Midbrain (tissue), 1 donor: ENCODE measurements around the gene USP51.
A peak's percentile ranks its signal among the peaks of the same experiment; 100 is the strongest.
"Not testable (repeated sequence)": the region's sequence is repeated elsewhere in the genome, so short reads cannot be mapped to it uniquely, and the experiment has no call there.

Source experiments
- DNase-seq: peaks from one replicate; lab custom pipeline; 2025; lab: John Stamatoyannopoulos, UW

The USP51 gene

DNA sequence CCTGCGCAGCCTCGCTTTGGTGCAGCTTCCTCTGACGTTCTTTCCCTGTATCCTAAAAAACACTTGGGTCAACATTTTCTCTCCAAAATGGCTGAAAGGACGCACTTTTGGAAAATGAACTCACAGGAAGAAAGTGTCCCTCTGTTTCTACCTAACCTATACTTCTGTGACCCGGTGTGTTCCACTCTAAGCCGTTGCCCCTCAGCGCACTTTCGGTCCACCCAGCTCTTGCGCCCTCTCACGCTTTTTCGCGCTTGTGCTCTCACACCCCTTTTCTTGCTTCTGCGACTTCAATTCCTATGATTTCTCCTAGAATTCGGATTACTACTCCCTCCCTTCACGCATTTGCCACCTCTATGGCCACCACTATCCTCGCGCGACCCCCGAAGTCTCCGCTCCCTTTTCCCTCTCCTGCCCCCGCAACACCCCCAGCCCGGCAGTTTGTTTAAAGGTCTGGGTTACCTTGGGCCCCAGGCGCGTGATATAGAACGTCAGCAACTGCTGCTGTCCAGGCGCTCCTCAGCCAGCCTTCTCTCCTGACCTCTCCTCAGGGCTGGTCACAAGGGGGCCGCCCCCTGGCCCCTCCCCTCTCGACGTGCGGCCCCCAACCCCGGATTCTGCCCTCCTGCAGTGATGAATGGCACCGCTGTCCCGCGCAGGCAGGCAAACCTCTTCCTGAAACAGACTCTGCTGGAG lies at the start of gene USP51:
TSS of gene USP51 (minus strand) at position 535 of the 696 bp plus-strand sequence. CDS start 909 bp downstream, outside the sequence.
- peak; percentile 28 for DNase-seq

DNA sequence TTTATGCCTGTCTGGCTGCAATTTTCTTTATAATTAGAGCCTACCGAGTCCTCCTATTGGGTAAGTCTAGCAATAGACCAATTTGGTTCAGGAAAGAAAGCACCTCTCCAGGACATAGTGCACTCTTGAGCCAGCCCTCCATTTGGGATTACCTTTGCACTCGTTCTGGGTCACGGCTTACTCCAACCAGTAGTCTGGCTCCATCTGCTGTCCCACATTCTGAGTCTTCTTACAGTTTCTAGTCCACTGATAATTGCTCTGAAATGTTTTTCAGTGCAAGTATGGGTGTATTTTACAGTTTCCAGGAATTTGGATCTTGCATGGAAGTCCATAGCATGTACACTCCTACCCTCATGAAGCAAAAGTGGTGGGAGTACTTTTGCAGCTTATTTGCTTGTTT lies 34.8 kb upstream of the USP51 start:
- no peak for DNase-seq

- DNase-seq, result no peak
Observed at GRCh38 chrX:55523356-55523755, 33.7 kb upstream of the USP51 start.

- DNase-seq, result peak; percentile 1
Observed at GRCh38 chrX:55522596-55523276, 33.1 kb upstream of the USP51 start.

GRCh38 chrX:55521687-55522086 lies 32.0 kb upstream of the USP51 start:
- no peak for DNase-seq

- DNase-seq, result not testable (repeated sequence)
Observed at GRCh38 chrX:55516794-55517481, 27.3 kb upstream of the USP51 start.

DNA sequence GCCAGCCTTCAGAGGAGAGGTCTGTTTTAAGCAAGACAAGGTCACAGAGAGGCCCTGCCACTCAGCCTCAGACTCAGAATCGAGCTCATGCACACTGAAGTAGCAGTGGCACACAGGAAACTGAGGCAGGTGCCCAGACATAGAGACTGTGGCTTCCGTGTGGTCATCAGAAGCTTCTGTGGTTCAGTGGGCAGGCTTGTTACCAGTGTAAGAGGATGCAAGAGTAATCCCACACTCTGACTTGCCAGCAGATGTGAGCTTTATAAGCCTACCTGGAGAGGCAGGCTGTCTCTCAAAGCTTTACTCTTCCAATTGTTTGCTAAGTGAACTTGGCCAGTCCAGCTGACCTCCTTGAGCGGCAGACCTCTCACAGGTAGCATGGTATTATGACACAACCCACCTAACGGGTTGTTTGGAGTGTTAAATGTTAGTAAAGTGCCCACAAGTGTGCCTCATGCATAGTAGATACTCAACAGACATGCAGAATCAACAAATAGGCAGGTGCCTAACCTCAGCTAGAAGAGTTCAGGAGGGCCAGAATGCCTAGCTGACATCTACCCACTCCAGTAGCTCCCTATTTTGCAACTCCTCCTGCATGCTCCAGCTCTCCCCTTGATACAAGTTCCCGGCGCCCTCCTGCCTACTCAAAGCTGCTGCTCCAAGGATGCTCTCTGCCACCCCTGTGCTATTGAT lies 23.5 kb upstream of the USP51 start:
- not testable (repeated sequence) for DNase-seq

GRCh38 chrX:55508410-55509152 lies 18.9 kb upstream of the USP51 start:
- DNase-seq, result not testable (repeated sequence)

- not testable (repeated sequence) for DNase-seq
Observed at GRCh38 chrX:55507699-55508098, 18.1 kb upstream of the USP51 start.

DNA sequence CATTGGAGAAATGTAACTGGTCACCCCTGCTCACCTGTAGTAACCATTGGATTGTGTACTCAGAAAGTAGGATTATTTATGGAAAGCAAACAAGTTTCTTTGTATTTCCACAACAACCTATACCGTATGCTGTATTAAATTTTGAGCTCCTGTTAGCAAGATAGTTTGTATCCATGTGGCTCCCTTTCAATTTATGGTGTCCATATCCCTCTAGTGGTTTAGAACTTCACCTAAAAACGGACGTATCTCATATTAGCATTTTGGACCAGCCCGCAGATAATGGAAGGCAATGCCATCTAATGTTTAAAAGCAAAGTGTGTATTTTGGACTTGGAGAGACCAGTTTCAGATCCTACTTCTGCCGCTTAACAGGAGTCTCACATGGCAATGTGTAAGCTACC lies 17.4 kb upstream of the USP51 start:
- DNase-seq, result not testable (repeated sequence)

DNA sequence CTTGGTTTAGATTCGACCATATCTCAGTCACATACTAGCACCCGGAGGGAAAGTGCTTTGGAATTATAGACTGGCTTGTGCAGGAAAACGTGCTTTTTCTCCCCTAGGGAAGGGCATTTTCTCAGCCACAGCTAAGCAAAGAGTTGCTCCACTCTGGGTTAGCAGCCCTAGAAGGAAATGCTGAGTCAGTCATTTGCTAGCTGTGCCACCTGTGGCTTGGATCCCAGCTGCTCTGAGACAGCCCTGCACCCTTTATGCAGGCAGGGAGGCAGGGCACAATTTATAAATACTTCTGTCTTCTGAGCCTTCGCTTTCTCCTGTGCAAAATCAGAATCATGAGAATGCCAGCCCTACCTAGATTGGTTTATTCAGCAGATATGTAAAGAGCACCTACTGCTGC lies 1.3 kb upstream of the USP51 start:
- DNase-seq, result no peak

- no peak for DNase-seq
Observed at GRCh38 chrX:55490121-55490520, 473 bp upstream of the USP51 start.

- DNase-seq, result peak; percentile 71
Observed at GRCh38 chrX:55488593-55489313, 895 bp downstream of the USP51 start.

GRCh38 chrX:55488006-55488592 lies 1.5 kb downstream of the USP51 start:
- DNase-seq, result peak; percentile 38

DNA sequence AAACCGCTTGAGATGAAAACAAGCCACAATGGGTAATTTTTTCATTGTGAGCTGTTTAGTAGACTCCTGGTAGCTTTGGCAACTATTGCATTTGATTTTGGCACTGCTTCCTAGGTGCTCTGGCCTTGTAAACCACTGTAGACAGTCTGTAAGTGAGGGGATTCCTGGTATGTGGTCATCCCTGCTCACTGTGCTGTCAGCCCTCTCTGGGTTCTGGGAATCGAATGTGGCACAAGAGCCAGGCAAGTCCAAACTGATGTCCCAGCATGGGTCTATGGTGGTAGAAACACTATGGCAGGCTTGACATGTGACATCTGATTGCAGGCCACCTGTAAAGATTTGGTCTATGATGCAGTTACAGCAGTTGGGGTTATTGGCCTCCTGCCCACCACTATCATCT lies 2.5 kb downstream of the USP51 start:
- no peak for DNase-seq

DNA sequence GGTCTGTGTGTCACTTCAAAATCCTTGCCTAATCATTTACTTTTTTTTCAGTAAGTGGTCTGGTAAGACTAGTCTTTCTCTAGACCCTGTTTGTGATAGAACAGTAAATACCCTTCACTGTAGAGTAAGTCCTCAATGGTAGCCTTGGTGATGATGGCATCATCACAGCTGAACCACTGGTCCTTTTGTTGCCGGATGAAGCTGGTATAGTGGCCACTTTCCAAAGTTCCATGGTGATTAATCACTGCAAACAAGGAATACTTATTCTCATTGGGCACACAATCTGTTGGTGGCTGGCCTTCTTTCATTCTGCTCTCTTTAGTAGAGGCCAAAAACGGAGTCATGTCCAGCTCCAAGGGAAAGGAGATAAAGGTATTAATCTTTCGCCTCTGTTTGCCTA lies 2.9 kb downstream of the USP51 start:
- peak; percentile 85 for DNase-seq

DNA sequence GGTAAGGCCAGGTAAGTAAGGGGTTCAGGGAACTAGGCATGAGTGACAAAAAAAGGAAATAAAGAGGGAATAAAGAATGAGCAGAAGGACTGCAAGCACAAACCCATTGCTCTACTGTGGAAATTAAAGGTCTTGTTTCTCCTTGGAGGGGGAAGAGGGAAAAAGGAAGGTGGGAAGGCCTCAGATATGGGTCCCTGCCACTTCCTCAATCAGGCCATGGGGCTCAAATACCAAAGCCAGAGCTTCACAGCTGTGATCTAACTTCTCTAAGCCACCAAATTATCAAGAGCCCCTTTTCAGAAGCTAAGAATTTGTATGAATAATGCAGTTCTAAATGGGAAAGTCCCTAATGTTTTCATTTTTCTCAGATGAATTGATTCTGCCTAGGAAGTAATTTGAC lies 4.7 kb downstream of the USP51 start:
- DNase-seq, result no peak

GRCh38 chrX:55480390-55481062 lies 9.1 kb downstream of the USP51 start:
- DNase-seq, result no peak

DNA sequence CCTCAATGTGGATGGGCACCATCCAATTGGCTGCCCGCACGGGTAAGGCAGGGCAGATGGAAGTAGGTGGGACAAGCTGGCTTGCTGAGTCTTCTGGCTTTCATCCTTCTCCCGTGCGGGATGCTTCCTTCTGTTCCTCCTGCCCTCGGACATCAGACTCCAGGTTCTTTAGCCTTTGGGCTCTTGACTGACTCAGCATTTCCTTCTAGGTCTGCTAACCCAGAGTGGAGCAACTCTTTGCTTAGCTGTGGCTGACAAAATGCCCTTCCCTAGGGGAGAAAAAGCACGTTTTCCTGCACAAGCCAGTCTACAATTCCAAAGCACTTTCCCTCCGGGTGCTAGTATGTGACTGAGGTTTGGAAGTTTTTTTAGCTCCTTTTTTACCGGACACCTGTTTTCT lies 9.7 kb downstream of the USP51 start:
- not testable (repeated sequence) for DNase-seq

DNA sequence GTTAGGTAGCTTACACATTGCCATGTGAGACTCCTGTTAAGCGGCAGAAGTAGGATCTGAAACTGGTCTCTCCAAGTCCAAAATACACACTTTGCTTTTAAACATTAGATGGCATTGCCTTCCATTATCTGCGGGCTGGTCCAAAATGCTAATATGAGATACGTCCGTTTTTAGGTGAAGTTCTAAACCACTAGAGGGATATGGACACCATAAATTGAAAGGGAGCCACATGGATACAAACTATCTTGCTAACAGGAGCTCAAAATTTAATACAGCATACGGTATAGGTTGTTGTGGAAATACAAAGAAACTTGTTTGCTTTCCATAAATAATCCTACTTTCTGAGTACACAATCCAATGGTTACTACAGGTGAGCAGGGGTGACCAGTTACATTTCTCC lies 23.9 kb downstream of the USP51 start:
- DNase-seq, result not testable (repeated sequence)
